Medulla oblongata (tissue), 1 donor: Measurements from ENCODE around the gene B3GAT3.
A peak's percentile ranks its signal among the peaks of the same experiment; 100 is the strongest.
"Not testable (repeated sequence)": the region's sequence is repeated elsewhere in the genome, so short reads cannot be mapped to it uniquely, and the experiment has no call there.

Experiments
- DNase-seq: peaks from one replicate; pipeline ENCODE4 v3.0.0-alpha.2; 2015; ENCODE audit errors: extremely low spot score

Gene B3GAT3

DNA sequence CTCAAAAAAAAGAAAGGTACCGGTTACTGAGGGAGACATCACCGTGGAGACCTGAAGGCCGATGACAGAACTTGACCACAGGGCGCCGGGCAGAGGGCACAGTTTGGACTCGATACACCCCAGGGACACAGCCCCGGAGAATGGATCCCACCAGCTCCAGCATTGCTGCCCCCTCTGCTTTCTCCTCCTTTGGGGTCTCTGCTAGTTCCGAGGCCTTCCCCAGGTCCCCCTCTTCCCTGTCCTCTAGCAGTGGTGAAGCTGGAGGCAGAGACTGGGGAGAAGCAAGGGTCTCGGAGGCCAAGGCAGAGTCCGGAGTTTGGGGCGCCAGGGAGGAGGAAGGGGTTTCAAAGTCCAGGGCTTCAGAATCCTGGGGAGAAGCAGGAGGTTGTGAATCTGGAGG, 43.2 kb downstream of the B3GAT3 start:
- no peak for DNase-seq

- DNase-seq, result no peak
Measured at GRCh38 chr11:62577046-62577714, 44.6 kb downstream of the B3GAT3 start.

GRCh38 chr11:62575837-62576236, 45.9 kb downstream of the B3GAT3 start:
- DNase-seq, result no peak

- DNase-seq, result no peak
Measured at GRCh38 chr11:62575156-62575555, 46.6 kb downstream of the B3GAT3 start.

DNA sequence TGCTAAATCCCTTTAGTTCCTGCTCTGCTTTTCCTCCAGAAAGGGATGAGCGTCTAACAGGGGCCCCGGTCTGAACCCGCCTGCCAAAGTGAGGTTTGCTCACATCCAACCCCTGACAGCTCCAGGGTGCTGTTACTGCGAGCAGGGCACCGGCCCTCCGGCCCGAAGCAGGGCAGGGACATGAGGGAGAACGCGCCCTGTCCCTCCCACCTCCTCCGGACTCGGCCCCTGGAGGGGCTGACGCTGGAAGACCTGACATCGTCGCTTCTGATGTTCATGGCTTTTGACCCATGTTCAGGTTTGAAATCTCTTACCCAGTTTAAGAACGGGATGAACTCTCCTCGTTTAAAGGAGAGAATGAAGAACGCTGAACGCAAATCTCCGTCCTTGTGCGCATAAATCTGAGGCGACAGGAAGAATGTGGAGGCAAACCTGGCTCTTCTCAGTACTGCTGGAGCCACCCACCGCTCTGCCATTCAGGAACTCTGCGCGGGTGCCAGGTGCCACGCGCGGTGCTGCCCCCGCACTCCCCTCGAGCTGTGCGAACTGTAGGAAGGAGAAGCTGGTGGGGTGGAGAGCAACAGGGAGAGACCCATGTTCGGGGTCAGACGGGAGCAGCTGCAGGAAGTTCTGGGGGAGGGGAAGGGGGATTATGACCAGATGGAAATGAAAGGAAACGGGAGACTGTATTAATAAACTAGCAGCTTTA, 47.3 kb downstream of the B3GAT3 start:
- DNase-seq, result peak; percentile 45

DNA sequence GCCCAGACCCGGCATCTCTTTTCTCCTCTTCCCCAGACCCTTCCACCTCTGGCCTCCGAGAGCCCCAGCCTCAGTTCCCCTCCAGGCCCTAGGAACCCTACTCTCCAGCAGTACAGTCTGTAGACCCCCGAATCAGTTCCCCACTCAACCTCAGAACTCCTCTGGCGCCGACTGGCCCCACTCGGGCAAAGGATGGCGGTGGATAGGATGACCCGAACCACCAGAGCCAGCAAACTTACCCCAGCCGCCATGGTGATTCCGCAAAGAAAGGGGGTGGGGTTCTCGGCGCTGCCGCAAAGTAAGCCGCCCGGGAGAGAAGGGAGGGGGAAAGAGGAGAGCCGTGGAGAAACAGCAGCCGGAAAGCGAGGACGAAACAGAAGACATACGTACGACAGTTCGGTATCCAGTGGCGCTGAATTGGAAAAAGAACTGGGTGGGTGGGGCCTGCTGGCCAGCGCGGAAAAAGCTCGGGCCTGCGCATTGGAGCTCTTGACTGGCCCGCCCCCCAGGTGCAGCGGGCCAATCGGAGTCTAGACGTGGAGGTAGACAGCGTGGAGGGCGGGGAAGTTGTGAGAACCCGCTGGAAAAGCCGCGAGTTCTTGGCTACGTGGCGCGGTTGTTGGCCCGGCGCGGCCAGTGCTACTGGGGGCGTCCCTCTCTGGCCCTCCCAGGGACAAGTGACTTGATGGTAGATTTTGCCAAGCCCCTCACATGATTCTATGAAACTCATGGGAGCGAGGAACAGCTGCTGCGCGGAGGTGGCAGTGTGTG, 48.0 kb downstream of the B3GAT3 start, which contains the start of gene EEF1G:
TSS of gene EEF1G (minus strand) at position 300 of the 771 bp plus-strand sequence. CDS start at position 251, 49 bp downstream.
- DNase-seq, result peak; percentile 100

- DNase-seq, result no peak
Measured at GRCh38 chr11:62573006-62573591, 48.7 kb downstream of the B3GAT3 start.

DNA sequence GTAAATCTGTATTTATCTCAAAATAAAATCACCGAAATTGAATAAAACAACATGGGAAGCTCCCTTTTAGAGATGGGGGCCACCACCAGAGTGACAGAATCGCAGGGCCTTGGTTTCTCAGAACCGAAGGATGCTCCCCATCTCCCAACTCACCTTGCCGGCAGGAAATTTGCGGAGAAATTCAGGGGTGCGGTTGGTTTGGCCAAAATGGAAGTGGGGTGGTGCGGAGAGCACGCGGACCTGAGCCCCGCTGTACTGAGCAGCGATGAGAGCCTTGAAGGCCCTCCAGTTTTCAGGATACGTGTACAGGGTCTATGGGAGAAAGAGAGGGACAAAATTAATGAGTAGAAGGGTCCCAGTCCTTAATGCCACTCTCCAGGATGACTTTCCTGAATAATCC, 49.4 kb downstream of the B3GAT3 start:
- DNase-seq, result no peak

DNA sequence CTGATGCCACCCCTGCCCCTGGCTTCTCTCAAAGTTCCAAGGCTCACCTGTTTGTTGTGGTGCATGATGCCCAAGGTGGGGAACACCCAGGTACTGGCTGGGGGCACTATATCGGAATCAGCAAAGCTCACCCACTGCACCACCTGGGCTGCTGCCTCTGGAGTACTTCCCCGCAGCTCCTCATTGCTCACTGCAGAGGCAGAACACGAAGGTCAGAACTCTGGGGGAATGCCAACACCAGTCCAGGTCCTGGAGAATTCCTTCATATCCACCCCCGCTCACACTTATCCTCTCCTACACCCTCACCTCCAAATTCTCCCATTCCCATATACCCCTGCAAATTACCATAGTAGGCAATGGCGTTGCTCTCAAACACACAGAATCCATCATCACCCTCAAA, 50.3 kb downstream of the B3GAT3 start:
- not testable (repeated sequence) for DNase-seq

GRCh38 chr11:62570903-62571302, 50.9 kb downstream of the B3GAT3 start:
- DNase-seq, result not testable (repeated sequence)

GRCh38 chr11:62569611-62570010, 52.2 kb downstream of the B3GAT3 start:
- no peak for DNase-seq

DNA sequence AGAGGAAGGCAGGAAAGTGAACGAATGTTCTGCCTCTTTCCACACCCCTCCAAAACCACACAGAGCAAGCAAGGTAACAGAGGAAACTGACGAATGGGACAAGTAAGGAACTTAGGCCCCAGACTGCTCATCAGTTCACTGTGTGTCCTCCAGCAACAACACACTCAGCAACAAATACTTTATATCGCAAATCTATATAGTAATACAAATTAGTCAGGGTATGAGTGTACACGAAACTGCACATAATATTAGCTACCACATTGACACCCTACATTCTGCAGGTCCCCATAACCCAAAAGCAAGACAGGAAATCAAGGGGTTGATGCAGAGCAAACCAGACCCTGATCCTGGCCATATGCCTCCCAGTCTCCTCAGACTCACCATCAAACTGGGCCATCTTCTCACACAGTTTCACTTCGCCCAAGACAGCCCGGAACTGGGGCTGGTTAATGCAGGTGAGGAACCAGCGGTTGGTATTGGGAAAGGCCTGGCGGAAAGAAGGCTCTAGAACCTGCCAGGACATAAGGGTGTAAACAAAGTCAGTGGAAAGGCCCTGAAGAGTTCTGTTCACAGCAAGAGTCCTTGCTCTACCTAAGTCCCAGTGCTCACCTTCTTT, 54.7 kb downstream of the B3GAT3 start:
- no peak for DNase-seq

DNA sequence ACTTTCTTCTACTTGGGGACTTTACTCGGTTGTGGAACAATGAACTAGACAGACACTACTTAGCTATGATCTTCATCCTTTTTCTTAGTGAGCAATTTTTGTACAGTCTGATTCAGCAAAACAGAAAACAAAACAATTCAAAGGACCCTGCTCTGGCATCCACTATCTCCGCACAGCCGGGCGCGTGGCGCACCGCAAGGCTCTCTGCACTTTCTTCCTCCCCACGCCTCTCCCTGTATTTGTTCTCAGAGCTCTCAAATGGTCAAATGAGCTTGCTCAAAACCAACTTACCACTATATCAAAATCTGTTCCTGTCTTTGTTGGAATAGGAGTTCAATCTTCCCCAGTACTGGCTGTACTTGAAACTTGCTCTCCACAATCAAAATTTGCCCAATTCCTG, 55.5 kb downstream of the B3GAT3 start:
- DNase-seq, result no peak
